ENCODE measurements around the gene VPS45. TPM values are rescaled to one million over a fixed set of nuclear protein-coding genes. Genes with fewer than 3 reads are reported as not detected.

Gene VPS45
- total and polyA plus RNA-seq, 4 donors = 7.7 to 24.2 (median 14.1) TPM

DNA sequence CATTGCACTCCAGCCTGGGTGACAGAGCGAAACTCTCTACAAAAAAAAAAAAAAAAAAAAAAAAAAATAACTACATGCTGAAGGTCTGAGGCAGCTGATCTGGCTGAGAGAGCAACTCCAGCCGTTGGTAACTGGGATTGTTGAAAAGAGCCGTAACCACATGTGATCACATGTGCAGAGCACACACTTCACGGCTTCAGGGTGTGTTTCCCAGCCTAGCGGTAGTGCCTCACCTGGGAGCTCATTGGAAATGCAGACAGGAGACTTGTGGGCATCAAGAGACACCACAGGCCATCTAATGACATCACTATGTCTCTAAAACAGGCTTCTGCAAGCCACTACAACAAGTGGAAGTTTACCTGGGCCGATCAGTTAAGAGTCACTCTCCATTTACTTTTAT, 45.2 kb upstream of the VPS45 start:
- Histone ChIP-seq H3K9ac (ENCODE audit: low read depth in 1 of 2, low read length in 2 of 2) (no peak overlapping the region), H3K9me3 (ENCODE audit: control insufficient read depth in 4 of 4, low read length in 3 of 4) (no peaks in the 10 kb centered on the region), H3K36me3 (ENCODE audit: control insufficient read depth in 4 of 4, insufficient read depth in 3 of 4, low read depth in 1 of 4, low read length in 3 of 4) (no peaks in the 10 kb centered on the region), H3K4me3 (ENCODE audit: low read depth in 1 of 3, low read length in 3 of 3) (no peak overlapping the region), H3K4me1 (ENCODE audit: control insufficient read depth in 4 of 4, insufficient read depth in 4 of 4, low read length in 3 of 4) (peaks cover 0 to 13% (median 2%) of the 10 kb centered on the region in 4 donors), H3K27me3 (ENCODE audit: control insufficient read depth in 4 of 4, insufficient read depth in 4 of 4, low read length in 3 of 4) (no peaks in the 10 kb centered on the region), H3K27ac (ENCODE audit: low read depth in 1 of 2, low read length in 2 of 2) (peak overlapping the region; percentile 90 to 92)
- no peak for TF ChIP-seq FOXA2 (IDR thresholded peaks at IDR 0.05)
- TF ChIP-seq RAD21 (IDR thresholded peaks at IDR 0.05) = peak in 1 of 2 donors; percentile 45
- no peak for DNase-seq (ENCODE audit: low spot score)
- WGBS = 46% methylated on average over 6 of the region's 6 CpGs

DNA sequence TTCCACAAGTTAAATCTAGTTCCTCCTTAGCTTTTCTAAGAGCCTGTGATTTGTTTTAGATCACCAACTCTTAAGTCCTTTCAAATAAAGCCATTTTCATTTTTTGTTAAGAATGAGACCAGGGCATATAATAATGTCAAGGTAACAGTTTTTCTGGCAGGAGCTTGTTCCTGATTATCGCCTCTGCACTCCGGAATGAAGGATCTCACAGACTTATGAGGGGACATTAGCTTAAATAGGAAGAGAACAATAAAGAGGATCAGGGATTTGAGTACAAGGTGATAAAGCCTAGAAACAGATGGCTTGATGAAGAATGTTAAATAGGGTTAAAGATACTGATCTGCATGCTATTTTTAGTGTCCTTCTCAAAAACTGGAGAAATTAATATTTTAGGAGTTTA, 43.4 kb upstream of the VPS45 start:
- no peak overlapping the region for H3K27ac ChIP-seq (ENCODE audit: low read depth in 1 of 2, low read length in 2 of 2)
- no peak overlapping the region for H3K9ac ChIP-seq (ENCODE audit: low read depth in 1 of 2, low read length in 2 of 2)
- no peak overlapping the region for H3K4me3 ChIP-seq (ENCODE audit: low read depth in 1 of 3, low read length in 3 of 3)
- DNase-seq (ENCODE audit: low spot score) = no peak
- no peaks in the 10 kb centered on the region for H3K9me3 ChIP-seq (ENCODE audit: control insufficient read depth in 4 of 4, low read length in 3 of 4)
- TF ChIP-seq RAD21 (IDR thresholded peaks at IDR 0.05) (no peak), FOXA2 (IDR thresholded peaks at IDR 0.05) (no peak)
- H3K36me3 ChIP-seq (ENCODE audit: control insufficient read depth in 4 of 4, insufficient read depth in 3 of 4, low read depth in 1 of 4, low read length in 3 of 4) = no peaks in the 10 kb centered on the region
- peaks cover 0 to 13% (median 2%) of the 10 kb centered on the region in 4 donors for H3K4me1 ChIP-seq (ENCODE audit: control insufficient read depth in 4 of 4, insufficient read depth in 4 of 4, low read length in 3 of 4)
- WGBS = 93% methylated on average over 2 of the region's 2 CpGs
- no peaks in the 10 kb centered on the region for H3K27me3 ChIP-seq (ENCODE audit: control insufficient read depth in 4 of 4, insufficient read depth in 4 of 4, low read length in 3 of 4)

DNA sequence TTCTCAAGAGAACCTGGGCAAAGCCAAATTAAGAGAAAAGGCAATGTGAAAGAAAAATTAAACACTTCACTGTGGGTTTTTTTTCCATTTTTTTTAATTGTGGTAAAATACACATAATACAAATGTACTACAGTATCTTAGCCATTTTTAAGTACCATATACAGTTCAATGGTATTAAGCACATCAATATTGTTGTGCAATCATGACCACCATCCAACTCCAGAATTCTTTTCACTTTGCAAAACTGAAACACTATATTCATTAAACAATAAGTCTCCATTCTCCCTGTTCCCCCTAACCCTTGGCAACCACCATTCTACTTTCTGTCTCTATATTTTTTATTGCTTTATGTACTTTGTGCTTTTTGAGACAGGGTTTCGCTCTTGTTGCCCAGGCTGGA, 39.3 kb upstream of the VPS45 start:
- Histone ChIP-seq H3K36me3 (ENCODE audit: control insufficient read depth in 4 of 4, insufficient read depth in 3 of 4, low read depth in 1 of 4, low read length in 3 of 4) (no peaks in the 10 kb centered on the region), H3K9ac (ENCODE audit: low read depth in 1 of 2, low read length in 2 of 2) (no peak overlapping the region), H3K9me3 (ENCODE audit: control insufficient read depth in 4 of 4, low read length in 3 of 4) (no peaks in the 10 kb centered on the region), H3K27ac (ENCODE audit: low read depth in 1 of 2, low read length in 2 of 2) (no peak overlapping the region), H3K27me3 (ENCODE audit: control insufficient read depth in 4 of 4, insufficient read depth in 4 of 4, low read length in 3 of 4) (no peaks in the 10 kb centered on the region), H3K4me1 (ENCODE audit: control insufficient read depth in 4 of 4, insufficient read depth in 4 of 4, low read length in 3 of 4) (peaks cover 0 to 2% (median 0%) of the 10 kb centered on the region in 4 donors), H3K4me3 (ENCODE audit: low read depth in 1 of 3, low read length in 3 of 3) (no peak overlapping the region)
- TF ChIP-seq, protein P1, sequence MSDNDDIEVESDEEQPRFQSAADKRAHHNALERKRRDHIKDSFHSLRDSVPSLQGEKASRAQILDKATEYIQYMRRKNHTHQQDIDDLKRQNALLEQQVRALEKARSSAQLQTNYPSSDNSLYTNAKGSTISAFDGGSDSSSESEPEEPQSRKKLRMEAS (IDR thresholded peaks at IDR 0.05) = no peak
- TF ChIP-seq NR2F2 (IDR thresholded peaks at IDR 0.05) = no peak
- TF ChIP-seq SP1 (IDR thresholded peaks at IDR 0.05) = no peak
- no peak for TF ChIP-seq GABPA (IDR thresholded peaks at IDR 0.05 in 1 of 2, conservative IDR thresholded peaks at IDR 0.05 in 1 of 2)
- TF ChIP-seq, protein P2, sequence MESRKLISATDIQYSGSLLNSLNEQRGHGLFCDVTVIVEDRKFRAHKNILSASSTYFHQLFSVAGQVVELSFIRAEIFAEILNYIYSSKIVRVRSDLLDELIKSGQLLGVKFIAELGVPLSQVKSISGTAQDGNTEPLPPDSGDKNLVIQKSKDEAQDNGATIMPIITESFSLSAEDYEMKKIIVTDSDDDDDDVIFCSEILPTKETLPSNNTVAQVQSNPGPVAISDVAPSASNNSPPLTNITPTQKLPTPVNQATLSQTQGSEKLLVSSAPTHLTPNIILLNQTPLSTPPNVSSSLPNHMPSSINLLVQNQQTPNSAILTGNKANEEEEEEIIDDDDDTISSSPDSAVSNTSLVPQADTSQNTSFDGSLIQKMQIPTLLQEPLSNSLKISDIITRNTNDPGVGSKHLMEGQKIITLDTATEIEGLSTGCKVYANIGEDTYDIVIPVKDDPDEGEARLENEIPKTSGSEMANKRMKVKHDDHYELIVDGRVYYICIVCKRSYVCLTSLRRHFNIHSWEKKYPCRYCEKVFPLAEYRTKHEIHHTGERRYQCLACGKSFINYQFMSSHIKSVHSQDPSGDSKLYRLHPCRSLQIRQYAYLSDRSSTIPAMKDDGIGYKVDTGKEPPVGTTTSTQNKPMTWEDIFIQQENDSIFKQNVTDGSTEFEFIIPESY (IDR thresholded peaks at IDR 0.05) = no peak
- TF ChIP-seq FOXA1 (IDR thresholded peaks at IDR 0.05) = no peak
- TF ChIP-seq, protein P3, sequence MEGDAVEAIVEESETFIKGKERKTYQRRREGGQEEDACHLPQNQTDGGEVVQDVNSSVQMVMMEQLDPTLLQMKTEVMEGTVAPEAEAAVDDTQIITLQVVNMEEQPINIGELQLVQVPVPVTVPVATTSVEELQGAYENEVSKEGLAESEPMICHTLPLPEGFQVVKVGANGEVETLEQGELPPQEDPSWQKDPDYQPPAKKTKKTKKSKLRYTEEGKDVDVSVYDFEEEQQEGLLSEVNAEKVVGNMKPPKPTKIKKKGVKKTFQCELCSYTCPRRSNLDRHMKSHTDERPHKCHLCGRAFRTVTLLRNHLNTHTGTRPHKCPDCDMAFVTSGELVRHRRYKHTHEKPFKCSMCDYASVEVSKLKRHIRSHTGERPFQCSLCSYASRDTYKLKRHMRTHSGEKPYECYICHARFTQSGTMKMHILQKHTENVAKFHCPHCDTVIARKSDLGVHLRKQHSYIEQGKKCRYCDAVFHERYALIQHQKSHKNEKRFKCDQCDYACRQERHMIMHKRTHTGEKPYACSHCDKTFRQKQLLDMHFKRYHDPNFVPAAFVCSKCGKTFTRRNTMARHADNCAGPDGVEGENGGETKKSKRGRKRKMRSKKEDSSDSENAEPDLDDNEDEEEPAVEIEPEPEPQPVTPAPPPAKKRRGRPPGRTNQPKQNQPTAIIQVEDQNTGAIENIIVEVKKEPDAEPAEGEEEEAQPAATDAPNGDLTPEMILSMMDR (IDR thresholded peaks at IDR 0.05; ENCODE audit: low read depth, low read length, missing input control) = no peak
- TF ChIP-seq, protein P4, sequence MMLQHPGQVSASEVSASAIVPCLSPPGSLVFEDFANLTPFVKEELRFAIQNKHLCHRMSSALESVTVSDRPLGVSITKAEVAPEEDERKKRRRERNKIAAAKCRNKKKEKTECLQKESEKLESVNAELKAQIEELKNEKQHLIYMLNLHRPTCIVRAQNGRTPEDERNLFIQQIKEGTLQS (IDR thresholded peaks at IDR 0.05) = no peak
- TF ChIP-seq, protein P5, sequence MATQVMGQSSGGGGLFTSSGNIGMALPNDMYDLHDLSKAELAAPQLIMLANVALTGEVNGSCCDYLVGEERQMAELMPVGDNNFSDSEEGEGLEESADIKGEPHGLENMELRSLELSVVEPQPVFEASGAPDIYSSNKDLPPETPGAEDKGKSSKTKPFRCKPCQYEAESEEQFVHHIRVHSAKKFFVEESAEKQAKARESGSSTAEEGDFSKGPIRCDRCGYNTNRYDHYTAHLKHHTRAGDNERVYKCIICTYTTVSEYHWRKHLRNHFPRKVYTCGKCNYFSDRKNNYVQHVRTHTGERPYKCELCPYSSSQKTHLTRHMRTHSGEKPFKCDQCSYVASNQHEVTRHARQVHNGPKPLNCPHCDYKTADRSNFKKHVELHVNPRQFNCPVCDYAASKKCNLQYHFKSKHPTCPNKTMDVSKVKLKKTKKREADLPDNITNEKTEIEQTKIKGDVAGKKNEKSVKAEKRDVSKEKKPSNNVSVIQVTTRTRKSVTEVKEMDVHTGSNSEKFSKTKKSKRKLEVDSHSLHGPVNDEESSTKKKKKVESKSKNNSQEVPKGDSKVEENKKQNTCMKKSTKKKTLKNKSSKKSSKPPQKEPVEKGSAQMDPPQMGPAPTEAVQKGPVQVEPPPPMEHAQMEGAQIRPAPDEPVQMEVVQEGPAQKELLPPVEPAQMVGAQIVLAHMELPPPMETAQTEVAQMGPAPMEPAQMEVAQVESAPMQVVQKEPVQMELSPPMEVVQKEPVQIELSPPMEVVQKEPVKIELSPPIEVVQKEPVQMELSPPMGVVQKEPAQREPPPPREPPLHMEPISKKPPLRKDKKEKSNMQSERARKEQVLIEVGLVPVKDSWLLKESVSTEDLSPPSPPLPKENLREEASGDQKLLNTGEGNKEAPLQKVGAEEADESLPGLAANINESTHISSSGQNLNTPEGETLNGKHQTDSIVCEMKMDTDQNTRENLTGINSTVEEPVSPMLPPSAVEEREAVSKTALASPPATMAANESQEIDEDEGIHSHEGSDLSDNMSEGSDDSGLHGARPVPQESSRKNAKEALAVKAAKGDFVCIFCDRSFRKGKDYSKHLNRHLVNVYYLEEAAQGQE (IDR thresholded peaks at IDR 0.05) = no peak
- no peak for TF ChIP-seq HNF4G (IDR thresholded peaks at IDR 0.05)
- no peak for TF ChIP-seq HNF4A (conservative IDR thresholded peaks at IDR 0.05)
- no peak for TF ChIP-seq RAD21 (IDR thresholded peaks at IDR 0.05)
- 100% methylated on average over 1 of the region's 1 CpG for WGBS
- no peak for DNase-seq (ENCODE audit: low spot score)
